ENCODE results near the gene GNAQ.
"Not testable (repeated sequence)": the region's sequence is repeated elsewhere in the genome, so short reads cannot be mapped to it uniquely, and the experiment has no call there.

GNAQ gene

GRCh38 chr9:78031444-78031892 is at the start of gene GNAQ:
GNAQ (minus strand) TSS chr9:78031811; CDS start chr9:78031235, 576 bp downstream.
- DNase-seq (ENCODE audit: low spot score): no peak

DNA sequence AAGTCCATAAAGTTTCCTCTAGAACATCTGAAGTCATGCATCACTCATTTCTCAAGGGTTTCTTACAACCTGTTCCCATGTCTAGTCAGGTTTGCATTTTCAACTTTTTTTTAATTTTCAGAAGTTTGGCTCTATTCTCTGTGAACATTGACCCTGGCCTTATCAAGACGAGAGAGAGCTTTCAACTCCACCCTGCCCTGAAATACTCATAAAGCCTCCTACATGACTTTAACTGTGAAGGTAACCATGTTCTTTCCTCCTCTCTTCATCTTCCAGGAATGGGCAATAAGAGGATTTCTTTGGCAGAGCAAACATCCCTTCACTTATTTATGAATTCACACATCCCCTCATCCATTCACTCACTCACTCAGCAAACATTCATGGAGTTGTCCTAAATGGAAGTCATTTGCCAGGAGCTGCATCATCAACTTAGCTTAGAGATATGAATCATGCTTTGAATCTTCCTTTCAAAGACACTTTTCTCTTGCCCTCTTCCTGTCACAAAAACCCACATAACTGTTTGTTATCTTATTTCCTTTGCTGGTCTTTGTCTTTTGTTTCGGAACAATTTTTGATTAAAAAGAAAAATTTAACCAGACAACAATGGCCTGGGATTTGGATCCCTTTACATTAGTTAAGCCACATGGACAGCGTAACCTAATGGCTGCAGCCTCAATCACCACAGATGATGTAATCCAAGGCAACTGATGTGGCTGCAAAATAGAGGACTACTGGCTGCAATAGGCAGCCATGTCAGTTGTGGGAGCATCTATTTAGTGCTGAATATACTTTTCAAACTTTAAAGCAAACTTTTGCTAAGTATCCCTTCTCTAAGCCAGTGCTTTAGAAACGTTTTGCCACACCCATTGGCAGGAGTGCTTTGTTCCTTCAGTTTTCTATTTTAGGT is 43.0 kb upstream of the GNAQ start:
- no peak for DNase-seq (ENCODE audit: low spot score)

DNA sequence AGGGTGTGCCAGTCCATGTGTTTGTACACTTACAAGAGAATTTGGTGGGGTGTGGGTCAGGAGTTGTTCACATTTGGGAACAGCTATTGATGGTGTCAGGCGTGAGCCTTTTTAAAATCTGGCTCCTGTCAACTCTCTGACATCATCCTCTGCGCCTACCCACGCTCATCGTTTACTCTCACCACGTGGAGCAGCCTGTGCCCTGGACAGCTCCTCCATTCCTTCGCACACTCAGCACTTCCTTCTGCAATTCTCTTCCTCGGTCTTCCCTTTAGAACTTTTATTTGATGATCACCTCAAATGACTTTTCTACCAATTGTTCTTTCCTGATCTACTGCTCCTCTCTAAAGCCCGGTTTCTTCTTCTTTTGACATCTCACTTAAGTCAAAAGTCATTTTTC is 42.1 kb upstream of the GNAQ start:
- no peak for DNase-seq (ENCODE audit: low spot score)

DNA sequence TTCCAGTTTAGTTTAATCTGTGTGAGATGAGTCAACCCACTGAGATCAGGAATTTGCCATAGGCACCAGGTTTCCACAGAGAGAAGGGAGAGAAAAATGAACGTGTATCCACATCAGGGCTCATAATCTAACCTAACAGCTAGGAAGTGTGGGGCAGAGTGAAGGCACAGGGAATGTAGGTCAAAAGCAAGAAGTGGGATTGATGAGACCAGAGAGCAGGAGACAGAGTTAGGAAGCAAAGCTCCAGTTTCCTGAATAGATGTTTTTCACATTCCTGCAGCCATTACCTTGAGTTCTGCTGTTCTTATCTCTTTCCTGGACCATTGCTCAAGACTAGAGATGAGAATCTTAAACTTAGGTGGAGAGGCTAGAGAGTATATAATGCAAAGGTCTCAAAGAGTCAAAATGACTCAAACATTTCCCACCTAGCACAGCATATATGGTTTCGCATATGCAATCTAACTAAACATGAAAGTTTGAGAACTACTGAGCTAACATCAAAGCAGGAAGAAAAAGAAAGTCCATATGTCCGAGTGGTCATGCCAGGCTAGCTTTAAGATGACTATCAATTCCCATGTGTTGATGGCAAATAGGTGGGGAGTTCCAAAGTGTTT is 41.1 kb upstream of the GNAQ start:
- no peak for DNase-seq (ENCODE audit: low spot score)

GRCh38 chr9:78070521-78070920 is 38.9 kb upstream of the GNAQ start:
- no peak for DNase-seq (ENCODE audit: low spot score)

DNA sequence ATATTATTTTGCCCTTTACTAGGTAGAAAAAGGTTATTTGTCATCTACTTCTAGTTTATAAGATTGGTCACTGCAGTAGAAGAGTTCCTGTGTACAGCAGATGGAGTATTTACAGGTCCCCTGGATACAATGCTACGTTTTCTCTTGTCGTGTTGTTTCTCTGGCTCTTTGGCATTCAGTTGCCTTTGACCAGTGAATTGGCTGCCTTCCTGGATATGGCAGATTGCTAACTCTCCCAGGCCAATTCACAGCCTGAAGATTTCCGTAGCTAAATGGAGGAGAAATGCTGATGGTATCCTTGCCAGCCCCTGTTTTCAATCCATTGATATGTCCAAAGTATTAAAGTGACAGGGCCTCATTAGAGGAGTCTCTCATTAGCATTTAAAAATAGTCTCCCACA is 32.5 kb upstream of the GNAQ start:
- no peak for DNase-seq (ENCODE audit: low spot score)

DNA sequence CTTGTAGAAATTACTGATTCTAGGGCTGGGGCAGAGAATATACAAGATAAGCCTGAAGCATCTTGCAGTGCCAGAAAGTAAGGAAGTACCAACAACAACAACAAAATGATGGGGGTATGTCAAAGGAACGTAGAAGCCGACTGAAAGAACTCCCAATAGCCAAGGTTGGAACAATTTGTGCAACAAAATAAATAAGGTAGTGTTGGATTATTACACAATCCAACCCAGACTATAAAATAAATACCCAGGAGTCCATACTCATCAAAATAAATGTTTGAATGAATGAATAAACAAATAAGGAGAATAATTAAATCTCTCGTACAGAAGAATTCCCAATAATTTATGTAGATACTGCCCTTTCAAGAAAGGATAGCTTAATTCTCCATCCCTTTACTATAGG is 31.1 kb upstream of the GNAQ start:
- no peak for DNase-seq (ENCODE audit: low spot score)

DNA sequence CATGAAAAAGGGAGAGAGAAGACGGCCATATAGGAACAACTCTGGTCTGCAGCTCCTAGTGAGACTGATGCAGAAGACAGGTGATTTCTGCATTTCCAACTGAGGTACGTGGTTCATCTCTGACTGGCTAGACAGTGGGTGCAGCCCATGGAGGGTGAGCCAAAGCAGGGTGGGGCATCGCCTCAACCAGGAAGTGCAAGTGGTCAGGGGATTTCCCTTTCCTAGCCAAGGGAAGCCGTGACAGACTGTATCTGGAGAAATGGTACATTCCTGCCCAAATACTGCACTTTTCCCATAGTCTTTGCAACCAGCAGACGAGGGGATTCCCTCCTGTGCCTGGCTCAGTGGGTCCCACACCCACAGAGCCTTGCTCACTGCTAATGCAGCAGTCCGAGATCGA is 22.6 kb upstream of the GNAQ start:
- not testable (repeated sequence) for DNase-seq (ENCODE audit: low spot score)

DNA sequence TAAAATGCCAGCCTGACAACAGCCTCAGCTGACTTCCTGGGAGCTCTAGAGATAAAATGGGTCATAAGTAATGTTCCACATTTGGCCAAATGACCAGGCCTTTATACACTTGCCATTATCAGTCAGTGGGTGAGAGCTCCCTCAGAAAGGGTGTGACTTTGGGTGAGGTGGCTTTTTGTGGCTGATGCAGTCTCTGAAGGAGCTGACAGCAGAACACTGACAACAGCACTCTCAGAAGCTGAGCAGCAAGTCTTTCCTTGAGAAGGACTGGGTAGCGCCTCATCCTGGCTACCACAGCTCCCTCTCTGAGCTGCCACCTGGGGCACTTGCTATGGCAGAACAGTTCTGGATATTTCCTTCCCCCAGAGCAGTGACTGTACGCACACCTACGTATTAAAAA is 22.0 kb upstream of the GNAQ start:
- no peak for DNase-seq (ENCODE audit: low spot score)

GRCh38 chr9:78050421-78050820 is 18.8 kb upstream of the GNAQ start:
- no peak for DNase-seq (ENCODE audit: low spot score)

DNA sequence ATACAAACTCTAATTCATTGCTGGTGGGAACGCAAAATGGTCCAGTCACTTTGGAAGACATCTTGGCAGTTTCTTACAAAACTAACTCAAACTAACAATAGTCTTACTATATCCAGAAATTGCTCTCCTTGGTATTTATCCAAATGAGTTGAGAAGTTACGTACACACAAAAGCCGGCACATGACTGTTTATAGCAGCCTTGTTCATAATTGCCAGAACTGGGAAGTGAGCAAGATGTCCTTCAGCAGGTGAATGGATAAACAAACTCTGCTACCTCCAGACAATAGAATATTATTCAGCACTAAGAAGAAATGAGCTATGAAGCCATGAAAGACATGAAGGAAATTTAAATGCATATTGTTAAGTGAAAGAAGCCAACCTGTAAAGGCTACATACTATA is 17.9 kb upstream of the GNAQ start:
- no peak for DNase-seq (ENCODE audit: low spot score)

GRCh38 chr9:78047106-78047505 is 15.5 kb upstream of the GNAQ start:
- no peak for DNase-seq (ENCODE audit: low spot score)

GRCh38 chr9:78046112-78046511 is 14.5 kb upstream of the GNAQ start:
- no peak for DNase-seq (ENCODE audit: low spot score)

DNA sequence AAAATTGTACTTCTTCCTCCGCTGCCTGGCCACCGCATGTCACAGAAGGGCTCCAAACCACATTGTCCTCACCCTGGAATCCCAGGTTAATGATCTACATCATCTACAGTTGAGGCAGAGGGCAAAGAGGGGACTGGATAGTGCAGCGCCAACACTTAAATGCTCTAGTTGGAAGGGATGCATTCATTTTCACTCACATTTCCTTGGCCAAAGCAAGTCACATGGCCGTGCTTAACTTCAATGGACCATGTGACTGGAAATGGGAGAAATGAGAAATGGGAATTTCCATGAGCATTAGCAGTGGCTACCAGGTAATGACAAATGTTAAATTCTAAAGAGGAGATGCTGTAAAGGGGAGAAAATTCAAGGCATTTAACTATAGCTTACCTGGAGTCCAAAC is 13.3 kb upstream of the GNAQ start:
- DNase-seq (ENCODE audit: low spot score): no peak

DNA sequence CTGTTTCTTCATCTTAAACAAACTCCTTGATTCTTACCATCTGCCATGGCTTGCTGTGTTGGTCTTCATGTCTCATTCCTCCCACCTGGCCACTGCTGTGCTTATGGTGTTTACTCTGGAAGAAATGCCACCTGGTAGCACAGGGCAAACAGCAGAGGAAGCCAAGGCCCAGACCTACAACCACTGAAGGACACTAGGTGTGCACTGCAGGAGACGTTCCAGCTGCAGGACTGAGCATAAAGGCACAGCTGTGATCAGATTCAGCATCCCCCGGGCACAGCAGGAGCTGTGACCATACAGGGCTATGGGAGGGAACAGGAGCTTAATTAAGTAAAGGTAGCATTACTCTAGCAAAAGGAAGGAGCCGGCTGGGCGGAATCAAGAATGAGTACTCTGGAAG is 12.6 kb upstream of the GNAQ start:
- DNase-seq (ENCODE audit: low spot score): no peak

- no peak for DNase-seq (ENCODE audit: low spot score)
These were observed 10.4 kb upstream of the GNAQ start for GRCh38 chr9:78041971-78042370.

- no peak for DNase-seq (ENCODE audit: low spot score)
These were observed 9.1 kb upstream of the GNAQ start for GRCh38 chr9:78040726-78041125.

- DNase-seq (ENCODE audit: low spot score): no peak
These were observed 7.1 kb upstream of the GNAQ start for GRCh38 chr9:78038620-78039300.

DNA sequence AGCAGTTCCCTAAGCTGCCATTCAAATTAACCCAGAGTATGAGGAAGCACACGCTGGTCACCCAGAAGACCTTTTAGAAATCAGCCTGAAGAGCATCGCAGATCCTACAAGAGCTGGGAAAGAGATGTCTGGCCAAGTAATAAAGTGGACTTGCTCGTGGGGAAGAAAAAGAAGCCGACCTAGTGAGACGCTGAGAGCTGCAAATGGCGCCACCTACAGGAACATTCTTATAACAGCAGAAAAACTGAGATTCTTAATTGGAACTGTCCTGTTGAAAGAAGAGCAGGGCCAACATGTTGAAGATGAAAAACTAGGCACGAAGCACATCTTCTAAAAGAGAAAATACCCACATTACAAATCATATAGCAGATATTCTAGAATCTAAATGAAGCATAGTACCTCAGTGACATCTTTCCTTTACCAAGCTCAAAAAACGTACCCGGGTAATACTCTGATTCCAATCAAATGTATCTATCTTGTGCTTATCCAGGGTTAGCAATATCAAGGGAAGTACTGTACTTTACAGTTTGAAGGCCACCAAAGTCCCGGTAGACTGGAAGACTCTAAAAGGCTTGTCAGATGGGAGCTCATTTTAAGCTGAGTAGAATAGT is 3.9 kb upstream of the GNAQ start:
- peak; percentile 51 for DNase-seq (ENCODE audit: low spot score)

GRCh38 chr9:78033870-78034269 is 2.3 kb upstream of the GNAQ start:
- no peak for DNase-seq (ENCODE audit: low spot score)

GRCh38 chr9:78032730-78033457 is 1.3 kb upstream of the GNAQ start:
- no peak for DNase-seq (ENCODE audit: low spot score)
